Measurements from ENCODE around the gene HDGFL3. TPM values are rescaled to one million over a fixed set of nuclear protein-coding genes. Genes with fewer than 3 reads are reported as not detected.
A peak's percentile ranks its signal among the peaks of the same experiment; 100 is the strongest.

The HDGFL3 gene
- total and polyA plus RNA-seq, 10 of the 15 experiments (the other 5 are each of a cell fraction or from before 2014, with no cell fraction given) = 5.6 to 40.6 (median 15.8) TPM

- ChIA-PET POLR2A (interaction anchor here (0.6 to 1.2 kb wide), 2 partner anchors 41 to 132 kb away, joined by 3 read pairs; partner anchors contain the start of gene HDGFL3), CTCF (interaction anchor here (0.6 to 4.4 kb wide), 40 partner anchors 9 to 785 kb away, joined by 3 to 42 read pairs (median 6); partner anchors contain the start of gene C15orf40), SMC1A (ENCODE audit: uncharacterized antibody, unreplicated experiment) (interaction anchor here (0.8 to 3.9 kb wide), 18 partner anchors 10 to 787 kb away, joined by 3 to 24 read pairs (median 3); no protein-coding TSS in a partner anchor), RAD21 (ENCODE audit: unreplicated experiment) (interaction anchor here (0.6 to 4.2 kb wide), 12 partner anchors 29 to 323 kb away, joined by 3 to 21 read pairs (median 3); no protein-coding TSS in a partner anchor)
- ATAC-seq = peak; percentile 85
- FAIRE-seq = peak; percentile 38
- Histone ChIP-seq H3K79me2 (ENCODE audit: control insufficient read depth, insufficient read depth, low read length) (no peaks in the 10 kb centered on the region), H3K4me1 (ENCODE audit: control insufficient read depth, insufficient read depth, low read length) (no peaks in the 10 kb centered on the region), H4K20me1 (ENCODE audit: control insufficient read depth, insufficient read depth) (no peaks in the 10 kb centered on the region), H3K9me3 (replicated peaks; ENCODE audit: control insufficient read depth, insufficient read depth, low read length) (no peaks in the 10 kb centered on the region), H3K4me3 (no peak overlapping the region), H3K9ac (ENCODE audit: control insufficient read depth, insufficient read depth, low read length) (no peak overlapping the region), H3K27me3 (replicated peaks in 1 of 2; ENCODE audit: control insufficient read depth in 2 of 2, insufficient read depth in 2 of 2, low read length in 1 of 2) (no peaks in the 10 kb centered on the region; a peak in 2 of 4 replicates), H3K4me2 (ENCODE audit: control insufficient read depth, insufficient read depth) (no peak overlapping the region), H3K27ac (ENCODE audit: control insufficient read depth, insufficient read depth) (no peak overlapping the region), H3K36me3 (ENCODE audit: control insufficient read depth in 2 of 2, insufficient read depth in 2 of 2, low read length in 1 of 2) (no peaks in the 10 kb centered on the region), H2AFZ (ENCODE audit: control insufficient read depth, low read depth, low read length) (peak overlapping the region; percentile 21)
- TF ChIP-seq GABPA (IDR thresholded peaks at IDR 0.05; ENCODE audit: low read depth) (no peak), HDAC2 (IDR thresholded peaks at IDR 0.05) (no peak), SMC3 (IDR thresholded peaks at IDR 0.05; ENCODE audit: borderline replicate concordance, low read length) (peak; percentile 87), TCF3 (IDR thresholded peaks at IDR 0.05; ENCODE audit: borderline replicate concordance, insufficient read depth, low read depth, low read length) (no peak), IRF5 (IDR thresholded peaks at IDR 0.05; ENCODE audit: borderline replicate concordance) (no peak), TBL1XR1 (IDR thresholded peaks at IDR 0.05; ENCODE audit: low read depth, low read length) (no peak), RAD21 (IDR thresholded peaks at IDR 0.05; ENCODE audit: insufficient read depth, low read depth, low read length) (peak; percentile 86), RB1 (IDR thresholded peaks at IDR 0.05; ENCODE audit: borderline replicate concordance) (0 out of 2 replicates have a peak, but pooled peaks have one; percentile 47), CTCF (IDR thresholded peaks at IDR 0.05 in 2 of 3, conservative IDR thresholded peaks at IDR 0.05 in 1 of 3; ENCODE audit: control insufficient read depth in 2 of 3, extremely low read depth in 1 of 3, insufficient read depth in 1 of 3, low read depth in 3 of 3, low read length in 3 of 3) (peak; percentile 70 to 87 (median 81); a peak in 5 of 6 replicates)
- WGBS (ENCODE audit: insufficient coverage, insufficient replicate concordance, low lambda C conversion rate, missing lambda C conversion rate) = 44% methylated on average over 11 of the region's 11 CpGs
- DNase-seq (ENCODE audit: low read depth, low spot score) = peak; percentile 24
- no TSS peak for BruUV-seq (replicated peaks)
- in situ Hi-C loops (cut with MboI) = no loop called here
- intact Hi-C loops (cut with micrococcal nuclease; ENCODE audit: unreplicated experiment) = loop anchor here (1.0 to 2.0 kb wide), 3 partner anchors 34 to 311 kb away; no protein-coding TSS in a partner anchor
Measured at GRCh38 chr15:83248151-83249029, 40.8 kb upstream of the HDGFL3 start.
